GM18526 (cell line): Measurements from ENCODE around the gene CORO2A.

Experiments
- POLR2A ChIP-seq: IDR thresholded peaks from 3 replicates; pipeline ENCODE4 v1.6.1; 2011; ENCODE audit not compliant: insufficient read length; ENCODE audit errors: extremely low read depth

The CORO2A gene

GRCh38 chr9:98207606-98208005, 15.2 kb upstream of the CORO2A start:
- TF ChIP-seq POLR2A: no peak

- no peak for TF ChIP-seq POLR2A
Observed at GRCh38 chr9:98206754-98207153, 14.3 kb upstream of the CORO2A start.

GRCh38 chr9:98204692-98205091, 12.3 kb upstream of the CORO2A start:
- TF ChIP-seq POLR2A: no peak

- TF ChIP-seq POLR2A: no peak
Observed at GRCh38 chr9:98203153-98203552, 10.7 kb upstream of the CORO2A start.

- no peak for TF ChIP-seq POLR2A
Observed at GRCh38 chr9:98202252-98202651, 9.8 kb upstream of the CORO2A start.

GRCh38 chr9:98201749-98202148, 9.3 kb upstream of the CORO2A start:
- no peak for TF ChIP-seq POLR2A

- no peak for TF ChIP-seq POLR2A
Observed at GRCh38 chr9:98201102-98201501, 8.7 kb upstream of the CORO2A start.

GRCh38 chr9:98199388-98200033, 7.1 kb upstream of the CORO2A start:
- TF ChIP-seq POLR2A: no peak

- no peak for TF ChIP-seq POLR2A
Observed at GRCh38 chr9:98195671-98196070, 3.2 kb upstream of the CORO2A start.

- TF ChIP-seq POLR2A: no peak
Observed at GRCh38 chr9:98193336-98193944, 1.0 kb upstream of the CORO2A start.

- no peak for TF ChIP-seq POLR2A
Observed at GRCh38 chr9:98191671-98192502, 550 bp downstream of the CORO2A start.

GRCh38 chr9:98191181-98191608, 1.2 kb downstream of the CORO2A start:
- no peak for TF ChIP-seq POLR2A

- no peak for TF ChIP-seq POLR2A
Observed at GRCh38 chr9:98190757-98191105, 1.7 kb downstream of the CORO2A start.

- TF ChIP-seq POLR2A: no peak
Observed at GRCh38 chr9:98189412-98189811, 3.0 kb downstream of the CORO2A start.

- no peak for TF ChIP-seq POLR2A
Observed at GRCh38 chr9:98187926-98188325, 4.5 kb downstream of the CORO2A start.

GRCh38 chr9:98186236-98186635, 6.2 kb downstream of the CORO2A start:
- no peak for TF ChIP-seq POLR2A
